ENCODE results near the gene ZNF618. TPM values are rescaled to one million over a fixed set of nuclear protein-coding genes. Genes with fewer than 3 reads are reported as not detected.
"Not testable (repeated sequence)": the region's sequence is repeated elsewhere in the genome, so short reads cannot be mapped to it uniquely, and the experiment has no call there.

ZNF618 gene
- total RNA-seq, 1 donor from 2014 or later: 10.8 TPM

- DNase-seq: peak; percentile 94
These were observed 113.1 kb downstream of the ZNF618 start for GRCh38 chr9:113989017-113989713.

- no peak for DNase-seq
These were observed 113.8 kb downstream of the ZNF618 start for GRCh38 chr9:113989714-113990569.

GRCh38 chr9:113990570-113990907 is 114.4 kb downstream of the ZNF618 start:
- no peak for DNase-seq

GRCh38 chr9:113990975-113991471 is 114.9 kb downstream of the ZNF618 start:
- DNase-seq: peak; percentile 56

GRCh38 chr9:113991714-113992113 is 115.6 kb downstream of the ZNF618 start:
- DNase-seq: no peak

GRCh38 chr9:113992276-113992951 is 116.3 kb downstream of the ZNF618 start:
- DNase-seq: peak; percentile 84

- no peak for DNase-seq
These were observed 116.9 kb downstream of the ZNF618 start for GRCh38 chr9:113992994-113993393.

GRCh38 chr9:113993838-113994540 is 117.9 kb downstream of the ZNF618 start:
- DNase-seq: peak; percentile 93

- no peak for DNase-seq
These were observed 119.3 kb downstream of the ZNF618 start for GRCh38 chr9:113995401-113995800.

GRCh38 chr9:113995963-113996362 is 119.9 kb downstream of the ZNF618 start:
- no peak for DNase-seq

GRCh38 chr9:113996531-113997001 is 120.5 kb downstream of the ZNF618 start:
- DNase-seq: no peak

- not testable (repeated sequence) for DNase-seq
These were observed 121.0 kb downstream of the ZNF618 start for GRCh38 chr9:113997064-113997463.

- no peak for DNase-seq
These were observed 121.5 kb downstream of the ZNF618 start for GRCh38 chr9:113997610-113998009.

GRCh38 chr9:113998114-113998513 is 122.0 kb downstream of the ZNF618 start:
- DNase-seq: no peak

GRCh38 chr9:113998525-113999255 is 122.6 kb downstream of the ZNF618 start:
- no peak for DNase-seq

GRCh38 chr9:113999256-114000062 is 123.3 kb downstream of the ZNF618 start:
- no peak for DNase-seq

- no peak for DNase-seq
These were observed 124.0 kb downstream of the ZNF618 start for GRCh38 chr9:114000063-114000454.

- DNase-seq: no peak
These were observed 124.7 kb downstream of the ZNF618 start for GRCh38 chr9:114000671-114001409.

- DNase-seq: no peak
These were observed 125.2 kb downstream of the ZNF618 start for GRCh38 chr9:114001410-114001685.

GRCh38 chr9:114001794-114002261 is 125.7 kb downstream of the ZNF618 start:
- DNase-seq: no peak

All from tongue (tissue), 2 donors.